ENCODE results near the gene CORIN. TPM values are rescaled to one million over a fixed set of nuclear protein-coding genes. Genes with fewer than 3 reads are reported as not detected.
"Not testable (repeated sequence)": the region's sequence is repeated elsewhere in the genome, so short reads cannot be mapped to it uniquely, and the experiment has no call there.

Gene CORIN
- total RNA-seq, 1 donor: under 0.01 TPM

GRCh38 chr4:47774079-47774478, 63.8 kb downstream of the CORIN start:
- DNase-seq (ENCODE audit: low read depth in 2 of 3, low spot score in 2 of 3): no peak

- DNase-seq (ENCODE audit: low read depth in 2 of 3, low spot score in 2 of 3): no peak
Observed at GRCh38 chr4:47771020-47771419, 66.8 kb downstream of the CORIN start.

GRCh38 chr4:47767956-47768355, 69.9 kb downstream of the CORIN start:
- DNase-seq (ENCODE audit: low read depth in 2 of 3, low spot score in 2 of 3): not testable (repeated sequence)

- no peak for DNase-seq (ENCODE audit: low read depth in 2 of 3, low spot score in 2 of 3)
Observed at GRCh38 chr4:47763279-47763678, 74.6 kb downstream of the CORIN start.

- DNase-seq (ENCODE audit: low read depth in 2 of 3, low spot score in 2 of 3): no peak
Observed at GRCh38 chr4:47762376-47763266, 75.2 kb downstream of the CORIN start.

- DNase-seq (ENCODE audit: low read depth in 2 of 3, low spot score in 2 of 3): not testable (repeated sequence)
Observed at GRCh38 chr4:47753316-47753715, 84.6 kb downstream of the CORIN start.

- no peak for DNase-seq (ENCODE audit: low read depth in 2 of 3, low spot score in 2 of 3)
Observed at GRCh38 chr4:47752214-47752613, 85.7 kb downstream of the CORIN start.

- DNase-seq (ENCODE audit: low read depth in 2 of 3, low spot score in 2 of 3): no peak
Observed at GRCh38 chr4:47750788-47751187, 87.1 kb downstream of the CORIN start.

- DNase-seq (ENCODE audit: low read depth in 2 of 3, low spot score in 2 of 3): no peak
Observed at GRCh38 chr4:47749858-47750257, 88.0 kb downstream of the CORIN start.

- DNase-seq (ENCODE audit: low read depth in 2 of 3, low spot score in 2 of 3): no peak
Observed at GRCh38 chr4:47749060-47749459, 88.8 kb downstream of the CORIN start.

GRCh38 chr4:47747846-47748494, 89.9 kb downstream of the CORIN start:
- no peak for DNase-seq (ENCODE audit: low read depth in 2 of 3, low spot score in 2 of 3)

- DNase-seq (ENCODE audit: low read depth in 2 of 3, low spot score in 2 of 3): no peak
Observed at GRCh38 chr4:47747211-47747610, 90.7 kb downstream of the CORIN start.

GRCh38 chr4:47746122-47746521, 91.7 kb downstream of the CORIN start:
- no peak for DNase-seq (ENCODE audit: low read depth in 2 of 3, low spot score in 2 of 3)

GRCh38 chr4:47744843-47745382, 93.0 kb downstream of the CORIN start:
- no peak for DNase-seq (ENCODE audit: low read depth in 2 of 3, low spot score in 2 of 3)

- no peak for DNase-seq (ENCODE audit: low read depth in 2 of 3, low spot score in 2 of 3)
Observed at GRCh38 chr4:47744253-47744652, 93.6 kb downstream of the CORIN start.

- DNase-seq (ENCODE audit: low read depth in 2 of 3, low spot score in 2 of 3): no peak
Observed at GRCh38 chr4:47741200-47741599, 96.7 kb downstream of the CORIN start.

- DNase-seq (ENCODE audit: low read depth in 2 of 3, low spot score in 2 of 3): no peak
Observed at GRCh38 chr4:47737326-47737725, 100.5 kb downstream of the CORIN start.

GRCh38 chr4:47736555-47736954, 101.3 kb downstream of the CORIN start:
- DNase-seq (ENCODE audit: low read depth in 2 of 3, low spot score in 2 of 3): no peak

- DNase-seq (ENCODE audit: low read depth in 2 of 3, low spot score in 2 of 3): no peak
Observed at GRCh38 chr4:47736146-47736545, 101.7 kb downstream of the CORIN start.

- no peak for DNase-seq (ENCODE audit: low read depth in 2 of 3, low spot score in 2 of 3)
Observed at GRCh38 chr4:47733302-47734175, 104.3 kb downstream of the CORIN start.

- no peak for DNase-seq (ENCODE audit: low read depth in 2 of 3, low spot score in 2 of 3)
Observed at GRCh38 chr4:47731182-47731581, 106.7 kb downstream of the CORIN start.
